GM23338 (cell line): ENCODE measurements around the gene AFAP1. TPM values are rescaled to one million over a fixed set of nuclear protein-coding genes. Genes with fewer than 3 reads are reported as not detected.

Experiments used
- ATAC-seq: fragments of 200-7000 bp; cut with Tn5 transposase; 3 replicates; pipeline ENCODE4 v1.9.1; 2020
- DNase-seq: peaks from one replicate; pipeline ENCODE4 v3.0.0-alpha.2; 2015; ENCODE audit warnings: low spot score
- H2AFZ ChIP-seq: fragments of 200-600 bp; sonication (generic); 2 replicates; pipeline ENCODE4 v1.8.0; 2016; ENCODE audit warnings: antibody characterized with exemption, mild to moderate bottlenecking, moderate library complexity
- H3F3A ChIP-seq: fragments of 200-600 bp; sonication (generic); replicated peaks from 2 replicates; pipeline ENCODE4 v1.8.0; 2017; ENCODE audit warnings: antibody characterized with exemption, mixed run types, low read depth
- H3K27ac ChIP-seq: fragments of 200-600 bp; sonication (generic); 2 replicates; pipeline ENCODE4 v1.6.1; 2016; ENCODE audit warnings: low read depth
- H3K27me3 ChIP-seq: fragments of 200-600 bp; sonication (generic); 2 replicates; pipeline ENCODE4 v1.8.0; 2016; ENCODE audit warnings: mild to moderate bottlenecking, mixed run types, moderate library complexity; ENCODE audit not compliant: insufficient read depth
- H3K36me3 ChIP-seq: fragments of 200-600 bp; sonication (generic); 2 replicates; pipeline ENCODE4 v1.8.0; 2016; ENCODE audit warnings: mild to moderate bottlenecking; ENCODE audit not compliant: insufficient read depth
- H3K4me1 ChIP-seq: fragments of 200-600 bp; sonication (generic); 2 replicates; pipeline ENCODE4 v1.8.0; 2016; ENCODE audit warnings: mild to moderate bottlenecking, moderate library complexity; ENCODE audit not compliant: insufficient read depth
- H3K4me2 ChIP-seq: fragments of 200-600 bp; sonication (generic); 2 replicates; pipeline ENCODE4 v1.7.1; 2017; ENCODE audit warnings: mixed run types
- H3K4me3 ChIP-seq: fragments of 200-600 bp; sonication (generic); 2 replicates; pipeline ENCODE4 v1.6.1; 2016; ENCODE audit warnings: mixed run types
- H3K79me2 ChIP-seq: fragments of 200-600 bp; sonication (generic); replicated peaks from 2 replicates; pipeline ENCODE4 v1.8.0; 2017; ENCODE audit warnings: mild to moderate bottlenecking; ENCODE audit not compliant: insufficient read depth
- H3K9me2 ChIP-seq: fragments of 200-600 bp; sonication (generic); 2 replicates; pipeline ENCODE4 v1.8.0; 2017; ENCODE audit not compliant: insufficient read depth
- H4K20me1 ChIP-seq: fragments of 200-600 bp; sonication (generic); replicated peaks from 2 replicates; pipeline ENCODE4 v1.8.0; 2017; ENCODE audit warnings: mild to moderate bottlenecking; ENCODE audit not compliant: insufficient read depth
- H3K27ac Mint-ChIP-seq: 2 replicates; pipeline ENCODE4 v1.8.0; 2020; ENCODE audit warnings: inconsistent platforms, mild to moderate bottlenecking, moderate library complexity, mixed read lengths
- H3K27me3 Mint-ChIP-seq: 3 replicates; pipeline ENCODE4 v1.8.0; 2022; ENCODE audit warnings: low read depth, mild to moderate bottlenecking, moderate library complexity, mixed read lengths, inconsistent platforms; ENCODE audit not compliant: insufficient read depth, poor library complexity
- H3K36me3 Mint-ChIP-seq: 3 replicates; pipeline ENCODE4 v1.8.0; 2021; ENCODE audit warnings: low read depth, mild to moderate bottlenecking, inconsistent platforms, moderate library complexity, mixed read lengths
- H3K4me1 Mint-ChIP-seq: 3 replicates; pipeline ENCODE4 v1.8.0; 2020; ENCODE audit warnings: mild to moderate bottlenecking, inconsistent platforms, mixed read lengths
- H3K4me3 Mint-ChIP-seq: 3 replicates; pipeline ENCODE4 v1.8.0; 2021; ENCODE audit warnings: moderate library complexity, mild to moderate bottlenecking, inconsistent platforms, mixed read lengths
- H3K9me3 Mint-ChIP-seq: 3 replicates; pipeline ENCODE4 v1.8.0; 2020; ENCODE audit warnings: moderate library complexity, mild to moderate bottlenecking, inconsistent platforms, mixed read lengths
- CREB1 ChIP-seq: fragments of 250-450 bp; sonication (Bioruptor Pico); IDR thresholded peaks from 2 replicates; pipeline ENCODE4 v1.5.0; 2020; ENCODE audit warnings: low read depth, mild to moderate bottlenecking, moderate library complexity
- CTCF ChIP-seq, 2 experiments: fragments of 200-600 bp in 1 of 2; sonication (generic) in 1 of 2; conservative IDR thresholded peaks; 2 replicates each; pipeline versions ENCODE4 v1.5.1 to v1.6.1; 2016 to 2017; ENCODE audit warnings: antibody characterized with exemption in 2 of 2, low read depth in 2 of 2, mild to moderate bottlenecking in 2 of 2, moderate library complexity in 1 of 2
- ETS1 ChIP-seq: IDR thresholded peaks from 2 replicates; pipeline ENCODE4 v1.6.1; 2016; ENCODE audit warnings: antibody characterized with exemption
- EZH2 ChIP-seq: fragments of 200-600 bp; sonication (generic); IDR thresholded peaks from one replicate; pipeline ENCODE4 v1.8.0; 2017; ENCODE audit warnings: antibody characterized with exemption, mild to moderate bottlenecking, low read depth; ENCODE audit not compliant: unreplicated experiment
- EZH2phosphoT487 ChIP-seq: fragments of 200-600 bp; sonication (generic); IDR thresholded peaks from one replicate; pipeline ENCODE4 v1.8.1; 2018; ENCODE audit warnings: antibody characterized with exemption; ENCODE audit not compliant: unreplicated experiment
- JUNB ChIP-seq: IDR thresholded peaks from one replicate; pipeline ENCODE4 v1.6.1; 2016; ENCODE audit warnings: antibody characterized with exemption; ENCODE audit not compliant: unreplicated experiment
- NANOG ChIP-seq: IDR thresholded peaks from 2 replicates; pipeline ENCODE4 v1.6.1; 2016; ENCODE audit warnings: antibody characterized with exemption, borderline replicate concordance
- POLR2AphosphoS5 ChIP-seq: IDR thresholded peaks from 2 replicates; pipeline ENCODE4 v1.6.1; 2016; ENCODE audit warnings: antibody characterized with exemption, low read depth
- REST ChIP-seq: IDR thresholded peaks from one replicate; pipeline ENCODE4 v1.6.1; 2018; ENCODE audit warnings: antibody characterized with exemption; ENCODE audit not compliant: unreplicated experiment
- STAT1 ChIP-seq: IDR thresholded peaks from one replicate; pipeline ENCODE4 v1.6.1; 2016; ENCODE audit warnings: antibody characterized with exemption; ENCODE audit not compliant: unreplicated experiment
- ZNF114 ChIP-seq: fragments of 250-450 bp; sonication (Bioruptor Pico); IDR thresholded peaks from 2 replicates; pipeline ENCODE4 v1.5.0; 2020; ENCODE audit warnings: mild to moderate bottlenecking, moderate library complexity
- ZNF331 ChIP-seq: fragments of 250-450 bp; sonication (Bioruptor Pico); IDR thresholded peaks from 2 replicates; pipeline ENCODE4 v1.5.0; 2020; ENCODE audit warnings: low read depth, mild to moderate bottlenecking, moderate library complexity
- ZNF462 ChIP-seq: fragments of 250-450 bp; sonication (Bioruptor Pico); IDR thresholded peaks from 2 replicates; pipeline ENCODE4 v1.5.0; 2020; ENCODE audit warnings: mild to moderate bottlenecking, moderate library complexity
- polyA plus RNA-seq: library from polyadenylated mRNA; unstranded; fragments of >200 nt; fragmentation: Nextera tagmentation; extraction: Ambion mirVana; gene quantifications from 2 replicates; pipeline ENCODE4 v1.2.1, GENCODE V29; 2016
- total RNA-seq: library from RNA; depleted of rRNA; stranded (reverse); fragments of >200 nt; shearing (Covaris generic); gene quantifications from 2 replicates; pipeline ENCODE4 v1.2.3, GENCODE V29; 2014

Gene AFAP1
- total and polyA plus RNA-seq, 2 experiments from 2014 or later, result 6.5 to 21.5 TPM

GRCh38 chr4:7815562-7815961, 124.1 kb downstream of the AFAP1 start:
- Mint-ChIP-seq H3K4me1 (peaks cover 13% of the 10 kb centered on the region), H3K27ac (no peak overlapping the region), H3K4me3 (no peak overlapping the region), H3K27me3 (peaks cover 3% of the 10 kb centered on the region), H3K9me3 (no peaks in the 10 kb centered on the region), H3K36me3 (peaks cover 11% of the 10 kb centered on the region; the same call in 2 of the 3 replicates)
- H3K27ac ChIP-seq, result no peak overlapping the region
- no peaks in the 10 kb centered on the region for H3F3A ChIP-seq
- H3K36me3 ChIP-seq, result peaks cover 3% of the 10 kb centered on the region; the same call in 1 of the 2 replicates
- no peaks in the 10 kb centered on the region for H3K9me2 ChIP-seq
- no peak overlapping the region for H3K4me3 ChIP-seq
- no peaks in the 10 kb centered on the region for H3K79me2 ChIP-seq
- no peaks in the 10 kb centered on the region; the same call in 1 of the 2 replicates for H4K20me1 ChIP-seq
- H2AFZ ChIP-seq, result no peak overlapping the region
- H3K4me2 ChIP-seq, result no peak overlapping the region
- TF ChIP-seq REST (no peak), CTCF (conservative IDR thresholded peaks at IDR 0.05; ENCODE audit: low read depth in 2 of 2) (no peak), ZNF462 (CRISPR knock-in tag) (no peak), EZH2 (no peak), NANOG (no peak), ZNF331 (no peak), STAT1 (no peak), EZH2phosphoT487 (no peak), ETS1 (no peak), ZNF114 (CRISPR knock-in tag) (no peak), JUNB (no peak), CREB1 (CRISPR knock-in tag) (no peak), POLR2AphosphoS5 (no peak)
- H3K4me1 ChIP-seq, result peaks cover 12% of the 10 kb centered on the region; the same call in 1 of the 2 replicates
- ATAC-seq (no peak), DNase-seq (no peak)
- H3K27me3 ChIP-seq, result no peaks in the 10 kb centered on the region
